Upper lobe of left lung (tissue), 4 donors: Measurements from ENCODE around the gene GLRA2.

Experiments used
- CTCF ChIP-seq, 6 experiments: fragments of 450-650 bp in 4 of 6; fragments of 200-600 bp in 2 of 6; sonication (generic) in 2 of 6; IDR thresholded peaks; one replicate each; pipeline ENCODE4 v1.5.1; 2016 to 2019; ENCODE audit warnings: antibody characterized with exemption in 6 of 6
- POLR2A ChIP-seq, 4 donors: fragments of 450-650 bp; IDR thresholded peaks; one replicate each; pipeline ENCODE4 v1.5.1; 2016 to 2017; ENCODE audit warnings: antibody characterized with exemption in 4 of 4, mild to moderate bottlenecking in 2 of 4

GRCh38 chrX:14616836-14617235 is 87.5 kb downstream of the GLRA2 start:
- no peak for TF ChIP-seq CTCF (IDR thresholded peaks at IDR 0.05)
- TF ChIP-seq POLR2A (IDR thresholded peaks at IDR 0.05): no peak
